H9 (cell line): ENCODE measurements around the gene LUZP2. TPM values are rescaled to one million over a fixed set of nuclear protein-coding genes. Genes with fewer than 3 reads are reported as not detected.

Experiments
- DNase-seq: peaks from one replicate; pipeline ENCODE4 v3.0.0-alpha.2; 2017
- H2AFZ ChIP-seq: one replicate; pipeline ENCODE4 v1.6.1; 2013; ENCODE audit warnings: mild to moderate bottlenecking, low read length, control low read depth, moderate library complexity
- H2AK5ac ChIP-seq: 2 replicates; pipeline ENCODE4 v1.6.1; 2013; ENCODE audit warnings: low read length, control low read depth, mixed read lengths; ENCODE audit not compliant: insufficient read length
- H2BK120ac ChIP-seq: one replicate; pipeline ENCODE4 v1.6.1; 2013; ENCODE audit warnings: low read depth, mild to moderate bottlenecking, low read length, control low read depth, inconsistent platforms; ENCODE audit not compliant: poor library complexity, severe bottlenecking
- H2BK12ac ChIP-seq: 2 replicates; pipeline ENCODE4 v1.6.1; 2013; ENCODE audit warnings: low read length, control low read depth, mixed read lengths, low read depth; ENCODE audit not compliant: insufficient read length
- H2BK15ac ChIP-seq: 2 replicates; pipeline ENCODE4 v1.6.1; 2013; ENCODE audit warnings: low read depth, low read length, control low read depth
- H2BK20ac ChIP-seq: one replicate; pipeline ENCODE4 v1.6.1; 2013; ENCODE audit warnings: low read depth, mild to moderate bottlenecking, low read length, control low read depth, inconsistent platforms; ENCODE audit not compliant: poor library complexity, severe bottlenecking
- H2BK5ac ChIP-seq: 2 replicates; pipeline ENCODE4 v1.6.1; 2013; ENCODE audit warnings: low read length, control low read depth, mixed read lengths; ENCODE audit not compliant: insufficient read length
- H3K14ac ChIP-seq: 2 replicates; pipeline ENCODE4 v1.6.1; 2013; ENCODE audit warnings: low read length, control low read depth; ENCODE audit not compliant: insufficient read depth
- H3K18ac ChIP-seq: 2 replicates; pipeline ENCODE4 v1.6.1; 2013; ENCODE audit warnings: low read depth, mild to moderate bottlenecking, mixed read lengths, low read length, control low read depth; ENCODE audit not compliant: insufficient read length
- H3K23ac ChIP-seq: 2 replicates; pipeline ENCODE4 v1.6.1; 2013; ENCODE audit warnings: low read length, control low read depth, mixed read lengths, low read depth; ENCODE audit not compliant: insufficient read length
- H3K23me2 ChIP-seq: 2 replicates; pipeline ENCODE4 v1.6.1; 2013; ENCODE audit warnings: low read depth, mild to moderate bottlenecking, mixed read lengths, low read length, control low read depth; ENCODE audit not compliant: insufficient read length, poor library complexity, severe bottlenecking
- H3K27ac ChIP-seq: 2 replicates; pipeline ENCODE4 v1.5.1; 2013; ENCODE audit warnings: low read length, control low read depth, mixed read lengths, low read depth; ENCODE audit not compliant: insufficient read length
- H3K27me3 ChIP-seq: 2 replicates; pipeline ENCODE4 v1.6.1; 2013; ENCODE audit warnings: low read length, control low read depth, inconsistent platforms; ENCODE audit not compliant: insufficient read depth
- H3K4ac ChIP-seq: 2 replicates; pipeline ENCODE4 v1.6.1; 2013; ENCODE audit warnings: low read depth, mild to moderate bottlenecking, control low read depth, inconsistent platforms, low read length, moderate library complexity
- H3K4me1 ChIP-seq: 2 replicates; pipeline ENCODE4 v1.6.1; 2013; ENCODE audit warnings: low read length, control low read depth, inconsistent platforms; ENCODE audit not compliant: insufficient read depth
- H3K4me2 ChIP-seq: 2 replicates; pipeline ENCODE4 v1.6.1; 2013; ENCODE audit warnings: low read length, control low read depth, mixed read lengths; ENCODE audit not compliant: insufficient read length, insufficient read depth
- H3K56ac ChIP-seq: 2 replicates; pipeline ENCODE4 v1.6.1; 2013; ENCODE audit warnings: low read depth, mild to moderate bottlenecking, mixed read lengths, low read length, control low read depth; ENCODE audit not compliant: insufficient read length
- H3K79me1 ChIP-seq: 2 replicates; pipeline ENCODE4 v1.6.1; 2013; ENCODE audit warnings: low read depth, mild to moderate bottlenecking, moderate library complexity, low read length, control low read depth, inconsistent platforms; ENCODE audit not compliant: insufficient read depth, poor library complexity, severe bottlenecking
- H3K79me2 ChIP-seq: 2 replicates; pipeline ENCODE4 v1.6.1; 2013; ENCODE audit warnings: low read length, control low read depth, inconsistent platforms; ENCODE audit not compliant: insufficient read depth
- H3K9ac ChIP-seq: 2 replicates; pipeline ENCODE4 v1.6.1; 2013; ENCODE audit warnings: low read length, control low read depth, mixed read lengths; ENCODE audit not compliant: insufficient read length; ENCODE audit errors: extremely low read depth
- H3K9me3 ChIP-seq: one replicate; pipeline ENCODE4 v1.6.1; 2013; ENCODE audit warnings: low read depth, low read length, inconsistent platforms; ENCODE audit not compliant: control insufficient read depth
- H3T11ph ChIP-seq: one replicate; pipeline ENCODE4 v1.6.1; 2013; ENCODE audit warnings: mild to moderate bottlenecking, low read length, control low read depth, inconsistent platforms
- H4K20me1 ChIP-seq: one replicate; pipeline ENCODE4 v1.6.1; 2013; ENCODE audit not compliant: control insufficient read depth, insufficient read length, insufficient read depth
- H4K5ac ChIP-seq: 2 replicates; pipeline ENCODE4 v1.6.1; 2013; ENCODE audit warnings: low read depth, mild to moderate bottlenecking, mixed read lengths, low read length, control low read depth; ENCODE audit not compliant: insufficient read length
- H4K8ac ChIP-seq: replicated peaks from 2 replicates; pipeline ENCODE4 v1.6.1; 2013; ENCODE audit warnings: low read length, control low read depth, mixed read lengths, low read depth; ENCODE audit not compliant: insufficient read length
- H4K91ac ChIP-seq: 2 replicates; pipeline ENCODE4 v1.6.1; 2013; ENCODE audit warnings: low read depth, mild to moderate bottlenecking, moderate library complexity, mixed read lengths, low read length, control low read depth; ENCODE audit not compliant: insufficient read length
- H3K27ac Mint-ChIP-seq, 3 experiments: 2 replicates in 2 of 3; 3 replicates in 1 of 3; pipeline ENCODE4 v1.8.0; 2020 to 2021; ENCODE audit warnings: mixed read lengths in 3 of 3, mild to moderate bottlenecking in 1 of 3, moderate library complexity in 1 of 3
- H3K27me3 Mint-ChIP-seq: 2 replicates; pipeline ENCODE4 v1.8.0; 2021; ENCODE audit warnings: low read depth, mild to moderate bottlenecking, moderate library complexity, mixed read lengths
- H3K36me3 Mint-ChIP-seq, 3 experiments: 2 replicates in 2 of 3; 3 replicates in 1 of 3; pipeline ENCODE4 v1.8.0; 2020 to 2021; ENCODE audit warnings: low read depth in 3 of 3, mixed read lengths in 3 of 3; ENCODE audit not compliant: insufficient read depth in 1 of 3
- H3K4me1 Mint-ChIP-seq, 2 experiments: 2 replicates each; pipeline ENCODE4 v1.8.0; 2020; ENCODE audit warnings: mixed read lengths in 2 of 2
- H3K4me3 Mint-ChIP-seq, 2 experiments: 2 replicates in 1 of 2; 3 replicates in 1 of 2; pipeline ENCODE4 v1.8.0; 2020 to 2021; ENCODE audit warnings: mild to moderate bottlenecking in 2 of 2, mixed read lengths in 2 of 2, moderate library complexity in 1 of 2
- H3K9me3 Mint-ChIP-seq, 2 experiments: 2 replicates in 1 of 2; 3 replicates in 1 of 2; pipeline ENCODE4 v1.8.0; 2020; ENCODE audit warnings: mild to moderate bottlenecking in 2 of 2, mixed read lengths in 2 of 2, moderate library complexity in 1 of 2
- CTCF ChIP-seq: fragments of 200-600 bp; sonication (generic); conservative IDR thresholded peaks from 3 replicates; pipeline ENCODE4 v1.8.0; 2021; ENCODE audit warnings: antibody characterized with exemption, mild to moderate bottlenecking
- WGBS: extraction: QIAGEN DNeasy Blood & Tissue Kit; methylation state at CpG from one replicate; pipeline ENCODE4 v1.1.7; 2013; ENCODE audit warnings: missing lambda C conversion rate, low lambda C conversion rate, mixed read lengths; ENCODE audit not compliant: insufficient read length; ENCODE audit errors: extremely low coverage; 5-methylcytosine and 5-hydroxymethylcytosine counted together
- total RNA-seq: library from RNA; stranded (reverse); gene quantifications from 2 replicates; pipeline ENCODE4 v1.2.1, GENCODE V29; 2021

The LUZP2 gene
- total RNA-seq, 1 experiment from 2014 or later = 25.4 TPM

GRCh38 chr11:24747275-24748251 lies 250.7 kb downstream of the LUZP2 start:
- no peak overlapping the region for H2BK120ac ChIP-seq
- H3K79me1 ChIP-seq = no peaks in the 10 kb centered on the region
- no peak overlapping the region; a peak in 2 of 5 replicates for H3K4me3 Mint-ChIP-seq
- no peak overlapping the region for H3K4me2 ChIP-seq
- no peak overlapping the region for H2BK20ac ChIP-seq
- no peak overlapping the region for H4K8ac ChIP-seq
- no peak overlapping the region for H4K5ac ChIP-seq
- H3K23me2 ChIP-seq = no peaks in the 10 kb centered on the region
- H3K4me1 Mint-ChIP-seq = peaks cover 13 to 27% of the 10 kb centered on the region in 2 experiments
- no peak overlapping the region for H3K27ac ChIP-seq
- no peak overlapping the region for H3K4ac ChIP-seq
- no peaks in the 10 kb centered on the region for H3K9me3 ChIP-seq
- no peaks in the 10 kb centered on the region for H4K20me1 ChIP-seq
- H3T11ph ChIP-seq = no peak overlapping the region
- H2BK12ac ChIP-seq = no peak overlapping the region
- H2BK5ac ChIP-seq = no peak overlapping the region
- H3K9ac ChIP-seq = no peak overlapping the region
- no peak overlapping the region for H2BK15ac ChIP-seq
- no peak overlapping the region for H2AK5ac ChIP-seq
- no peak overlapping the region for H2AFZ ChIP-seq
- no peak overlapping the region for H4K91ac ChIP-seq
- H3K9me3 Mint-ChIP-seq = 0 out of 5 replicates have a peak, but pooled peaks cover 0 to 2% of the 10 kb centered on the region in 2 experiments
- TF ChIP-seq CTCF = no peak
- H3K27me3 ChIP-seq = no peaks in the 10 kb centered on the region
- DNase-seq = no peak
- H3K36me3 Mint-ChIP-seq = peaks cover 11 to 17% (median 15%) of the 10 kb centered on the region in 3 experiments; a peak in 5 of 7 replicates
- no peak overlapping the region for H3K23ac ChIP-seq
- H3K79me2 ChIP-seq = no peaks in the 10 kb centered on the region
- no peak overlapping the region for H3K56ac ChIP-seq
- no CpG with 5 or more reads among the region's 5 CpGs for WGBS
- H3K4me1 ChIP-seq = no peaks in the 10 kb centered on the region; the same call in 1 of the 2 replicates
- no peaks in the 10 kb centered on the region for H3K27me3 Mint-ChIP-seq
- H3K27ac Mint-ChIP-seq = peak overlapping the region; percentile 77 to 84 (median 79); a peak in 6 of 7 replicates
- no peak overlapping the region for H3K14ac ChIP-seq
- no peak overlapping the region for H3K18ac ChIP-seq
